GM12878 (cell line): ENCODE results near the gene PLGRKT. TPM values are rescaled to one million over a fixed set of nuclear protein-coding genes. Genes with fewer than 3 reads are reported as not detected.

Experiments
- ATF7 ChIP-seq: fragments of 450-650 bp; IDR thresholded peaks from 2 replicates; pipeline ENCODE4 v1.6.1; 2016; ENCODE audit warnings: low read depth, mild to moderate bottlenecking
- CHD4 ChIP-seq: fragments of 200-600 bp; sonication (generic); IDR thresholded peaks from 2 replicates; pipeline ENCODE4 v1.6.1; 2016; ENCODE audit warnings: mild to moderate bottlenecking
- CREM ChIP-seq: IDR thresholded peaks from 2 replicates; pipeline ENCODE4 v1.6.1; 2014; ENCODE audit warnings: antibody characterized with exemption, low read depth
- DPF2 ChIP-seq: fragments of 450-650 bp; IDR thresholded peaks from 2 replicates; pipeline ENCODE4 v1.6.1; 2017; ENCODE audit warnings: mild to moderate bottlenecking
- ESRRA ChIP-seq: IDR thresholded peaks from 2 replicates; pipeline ENCODE4 v1.6.1; 2012; ENCODE audit warnings: mild to moderate bottlenecking, low read length, improper control_type of control experiment
- HDGF ChIP-seq: fragments of 450-650 bp; IDR thresholded peaks from 2 replicates; pipeline ENCODE4 v1.6.1; 2016; ENCODE audit warnings: antibody characterized with exemption
- IKZF1 ChIP-seq: fragments of 450-650 bp; conservative IDR thresholded peaks from 2 replicates; pipeline ENCODE4 v1.6.1; 2017; ENCODE audit warnings: antibody characterized with exemption, mild to moderate bottlenecking
- JUND ChIP-seq: IDR thresholded peaks from 2 replicates; pipeline ENCODE4 v1.6.1; 2012; ENCODE audit warnings: low read depth, mild to moderate bottlenecking, low read length, improper control_type of control experiment, moderate library complexity
- KDM1A ChIP-seq: fragments of 200-600 bp; sonication (generic); IDR thresholded peaks from 2 replicates; pipeline ENCODE4 v1.6.1; 2016; ENCODE audit warnings: borderline replicate concordance
- KLF5 ChIP-seq: fragments of 450-650 bp; IDR thresholded peaks from 2 replicates; pipeline ENCODE4 v1.6.1; 2014; ENCODE audit warnings: mild to moderate bottlenecking; ENCODE audit not compliant: partially characterized antibody
- LARP7 ChIP-seq: fragments of 450-650 bp; IDR thresholded peaks from 2 replicates; pipeline ENCODE4 v1.6.1; 2017; ENCODE audit warnings: mild to moderate bottlenecking
- MAX ChIP-seq: IDR thresholded peaks from 2 replicates; pipeline ENCODE4 v1.6.1; 2012; ENCODE audit warnings: low read depth, low read length, improper control_type of control experiment
- MEF2A ChIP-seq: IDR thresholded peaks from 2 replicates; pipeline ENCODE4 v1.6.1; 2011; ENCODE audit warnings: low read depth, mild to moderate bottlenecking, low read length, moderate library complexity; ENCODE audit not compliant: insufficient read depth
- MEF2B ChIP-seq: fragments of 450-650 bp; IDR thresholded peaks from 2 replicates; pipeline ENCODE4 v1.6.1; 2018; ENCODE audit warnings: mild to moderate bottlenecking, moderate library complexity; ENCODE audit not compliant: partially characterized antibody, poor library complexity, severe bottlenecking
- NFXL1 ChIP-seq: fragments of 450-650 bp; IDR thresholded peaks from 2 replicates; pipeline ENCODE4 v1.6.1; 2017; ENCODE audit warnings: antibody characterized with exemption, mild to moderate bottlenecking, borderline replicate concordance
- POLR2A ChIP-seq: IDR thresholded peaks from 2 replicates; pipeline ENCODE4 v1.6.1; 2011; ENCODE audit warnings: low read depth, mild to moderate bottlenecking, low read length
- POLR2AphosphoS2 ChIP-seq: IDR thresholded peaks from 2 replicates; pipeline ENCODE4 v1.6.1; 2011; ENCODE audit warnings: low read depth, mild to moderate bottlenecking, low read length, improper control_type of control experiment, moderate library complexity
- POLR2AphosphoS5 ChIP-seq: IDR thresholded peaks from 2 replicates; pipeline ENCODE4 v1.6.1; 2011; ENCODE audit warnings: mild to moderate bottlenecking, low read length, inconsistent platforms
- RB1 ChIP-seq: fragments of 450-650 bp; formaldehyde crosslinking; IDR thresholded peaks from 2 replicates; pipeline ENCODE4 v1.6.1; 2017; ENCODE audit warnings: mild to moderate bottlenecking, borderline replicate concordance
- RFX5 ChIP-seq: IDR thresholded peaks from 2 replicates; pipeline ENCODE4 v1.6.1; 2011; ENCODE audit warnings: low read depth, low read length, improper control_type of control experiment
- SIN3A ChIP-seq: IDR thresholded peaks from 2 replicates; pipeline ENCODE4 v1.6.1; 2012; ENCODE audit warnings: low read depth, low read length, improper control_type of control experiment
- SMAD1 ChIP-seq: fragments of 450-650 bp; IDR thresholded peaks from 2 replicates; pipeline ENCODE4 v1.6.1; 2018; ENCODE audit warnings: mild to moderate bottlenecking, low read depth; ENCODE audit not compliant: partially characterized antibody
- SREBF2 ChIP-seq: IDR thresholded peaks from 2 replicates; pipeline ENCODE4 v1.6.1; 2012; ENCODE audit warnings: mild to moderate bottlenecking, low read length
- SRF ChIP-seq, 2 experiments: IDR thresholded peaks; 2 replicates each; pipeline ENCODE4 v1.6.1; 2011; ENCODE audit warnings: low read depth in 2 of 2, low read length in 2 of 2, mild to moderate bottlenecking in 1 of 2, moderate library complexity in 1 of 2
- TBL1XR1 ChIP-seq: IDR thresholded peaks from 2 replicates; pipeline ENCODE4 v1.6.1; 2012; ENCODE audit warnings: low read depth, low read length, improper control_type of control experiment
- TCF7 ChIP-seq: IDR thresholded peaks from 2 replicates; pipeline ENCODE4 v1.6.1; 2014; ENCODE audit warnings: antibody characterized with exemption, borderline replicate concordance
- USF2 ChIP-seq: IDR thresholded peaks from 2 replicates; pipeline ENCODE4 v1.6.1; 2011; ENCODE audit warnings: low read depth, low read length, improper control_type of control experiment, borderline replicate concordance
- YY1 ChIP-seq: IDR thresholded peaks from 2 replicates; pipeline ENCODE4 v1.6.1; 2011; ENCODE audit warnings: low read depth, mild to moderate bottlenecking, low read length
- ZBTB11 ChIP-seq: fragments of 450-650 bp; formaldehyde crosslinking; IDR thresholded peaks from 2 replicates; pipeline ENCODE4 v1.5.0; 2022; ENCODE audit warnings: mild to moderate bottlenecking, missing genetic modification characterization
- ZNF217 ChIP-seq: fragments of 450-650 bp; IDR thresholded peaks from 2 replicates; pipeline ENCODE4 v1.6.1; 2017; ENCODE audit warnings: antibody characterized with exemption, mild to moderate bottlenecking
- ZNF384 ChIP-seq: IDR thresholded peaks from 2 replicates; pipeline ENCODE4 v1.6.1; 2012; ENCODE audit warnings: low read depth, mild to moderate bottlenecking, low read length, improper control_type of control experiment, borderline replicate concordance
- ZSCAN29 ChIP-seq: fragments of 450-650 bp; IDR thresholded peaks from 2 replicates; pipeline ENCODE4 v1.6.1; 2017; ENCODE audit warnings: mild to moderate bottlenecking, moderate library complexity
- polyA plus RNA-seq, 11 experiments: library from polyadenylated mRNA; depleted of rRNA in 4 of 11; unstranded in 6 of 11; stranded (reverse) in 5 of 11; fragments of >200 nt; fragmentation: Nextera tagmentation in 4 of 11; fragmentation: Illumina TruSeq in 1 of 11; extraction: Ambion mirVana in 4 of 11; extraction: Trizol in 1 of 11; gene quantifications; 1 replicate in 1 of 11; 2 replicates in 10 of 11; pipeline versions ENCODE4 v1.2.1 to v1.2.3, GENCODE V29; 2011 to 2016; ENCODE audit warnings: inconsistent platforms in 2 of 11, missing spikeins in 2 of 11, low read depth in 1 of 11
- total RNA-seq, 4 experiments: library from RNA; depleted of rRNA in 3 of 4; stranded (reverse); fragments of >200 nt in 3 of 4; fragmentation: Illumina TruSeq in 1 of 4; extraction: Trizol in 1 of 4; gene quantifications; 2 replicates each; pipeline versions ENCODE4 v1.2.1 to v1.2.3, GENCODE V29; 2013 to 2021

The PLGRKT gene
- total and polyA plus RNA-seq, 10 of the 15 experiments (the other 5 are each of a cell fraction or from before 2014, with no cell fraction given): 25.2 to 72.3 (median 38.4) TPM

- peak in 1 of 2 experiments; percentile 77; a peak in 1 of 4 replicates for TF ChIP-seq SRF (IDR thresholded peaks at IDR 0.05; ENCODE audit: low read depth in 2 of 2, low read length in 2 of 2)
- TF ChIP-seq NFXL1: no peak
- TF ChIP-seq TBL1XR1: no peak
- no peak for TF ChIP-seq ZBTB11 (CRISPR knock-in tag)
- TF ChIP-seq JUND: peak; percentile 74; the same call in 1 of the 2 replicates
- no peak for TF ChIP-seq KDM1A
- TF ChIP-seq CREM: peak; percentile 79
- no peak for TF ChIP-seq MEF2B
- TF ChIP-seq ATF7: peak; percentile 82
- TF ChIP-seq LARP7: no peak
- no peak for TF ChIP-seq CHD4
- TF ChIP-seq MEF2A: no peak
- no peak for TF ChIP-seq POLR2A
- no peak for TF ChIP-seq POLR2AphosphoS2
- no peak for TF ChIP-seq SREBF2
- TF ChIP-seq TCF7: no peak
- TF ChIP-seq ESRRA: no peak
- TF ChIP-seq SIN3A: no peak
- TF ChIP-seq USF2: no peak
- no peak for TF ChIP-seq YY1
- TF ChIP-seq RFX5: no peak
- no peak for TF ChIP-seq ZSCAN29
- no peak for TF ChIP-seq SMAD1
- TF ChIP-seq RB1: no peak
- TF ChIP-seq MAX: no peak
- TF ChIP-seq ZNF384: no peak
- no peak for TF ChIP-seq ZNF217
- no peak for TF ChIP-seq IKZF1
- TF ChIP-seq HDGF: no peak
- no peak for TF ChIP-seq POLR2AphosphoS5
- peak; percentile 45 for TF ChIP-seq DPF2
- TF ChIP-seq KLF5: no peak
These were observed 42.4 kb upstream of the PLGRKT start (continued) for GRCh38 chr9:5479994-5480694.
